ENCODE data around the gene FAM217B. TPM values are rescaled to one million over a fixed set of nuclear protein-coding genes. Genes with fewer than 3 reads are reported as not detected.
"Not testable (repeated sequence)": the region's sequence is repeated elsewhere in the genome, so short reads cannot be mapped to it uniquely, and the experiment has no call there.

FAM217B gene
- total RNA-seq, 1 donor from 2014 or later = 7.7 TPM

DNA sequence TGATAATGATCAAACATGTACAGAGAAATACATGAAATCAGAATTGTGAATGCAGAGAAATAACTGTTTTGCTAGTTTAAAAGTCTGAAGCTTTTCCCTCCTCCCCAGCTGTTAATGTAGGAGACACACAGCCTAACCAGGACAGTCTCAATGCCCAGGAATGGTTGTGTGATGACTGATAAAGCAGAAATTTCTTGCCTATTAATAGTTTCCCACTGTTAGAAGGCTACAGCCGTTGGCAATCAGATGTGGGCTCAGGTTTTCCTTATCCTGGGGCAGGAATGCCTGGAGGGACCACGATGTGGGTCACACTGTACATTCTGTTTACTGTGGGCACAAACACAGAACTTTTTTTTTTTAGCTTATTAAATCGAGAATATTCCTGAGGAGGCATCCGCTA, 2.0 kb upstream of the FAM217B start:
- DNase-seq (ENCODE audit: low spot score) = no peak

- DNase-seq (ENCODE audit: low spot score) = no peak
Observed at GRCh38 chr20:59938696-59939051, 1.5 kb upstream of the FAM217B start.

DNA sequence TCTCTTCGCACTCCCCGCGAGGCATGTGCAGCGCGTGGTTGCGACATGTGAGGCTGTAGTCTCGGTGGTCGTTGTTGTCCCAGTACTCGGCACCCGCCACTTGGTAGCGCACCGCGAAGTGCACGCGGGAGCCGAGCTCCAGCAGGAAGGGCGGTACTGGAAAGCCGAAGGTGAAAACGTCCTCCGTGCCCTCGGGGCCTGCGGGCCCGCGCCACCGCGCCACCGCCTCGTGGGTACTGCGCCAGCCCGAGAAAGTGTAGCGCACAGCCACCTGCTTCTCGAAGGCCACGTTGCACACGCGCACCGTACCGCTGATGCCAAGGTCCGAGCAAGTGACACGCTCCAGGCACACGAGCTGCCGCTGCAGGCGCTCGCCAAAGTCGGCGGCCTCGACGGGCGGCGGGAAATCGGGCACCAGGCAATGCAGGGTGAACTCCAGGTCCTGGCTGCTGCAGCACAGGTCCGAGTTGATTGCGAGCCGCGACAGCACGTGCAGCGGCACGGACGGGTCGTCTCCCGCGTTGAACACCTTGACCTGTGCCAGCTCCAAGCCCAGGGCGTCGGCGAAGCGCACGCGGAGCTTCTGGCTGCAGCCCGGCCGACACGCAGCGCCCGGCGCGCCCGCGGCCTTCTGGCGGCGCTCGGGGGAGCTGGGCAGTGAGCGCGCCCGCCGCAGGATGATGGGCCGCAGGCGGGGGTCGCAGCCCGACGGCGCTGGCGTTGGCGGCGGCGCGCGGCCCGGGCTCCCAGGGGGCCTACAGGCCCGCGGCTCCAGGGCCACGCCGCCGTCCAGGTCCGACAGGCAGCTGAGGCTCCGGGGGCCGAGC, 924 bp upstream of the FAM217B start:
- DNase-seq (ENCODE audit: low spot score) = no peak

- no peak for DNase-seq (ENCODE audit: low spot score)
Observed at GRCh38 chr20:59939879-59940128, 385 bp upstream of the FAM217B start.

GRCh38 chr20:59940956-59941294, 736 bp downstream of the FAM217B start:
- no peak for DNase-seq (ENCODE audit: low spot score)

GRCh38 chr20:59942245-59942644, 2.1 kb downstream of the FAM217B start:
- no peak for DNase-seq (ENCODE audit: low spot score)

DNA sequence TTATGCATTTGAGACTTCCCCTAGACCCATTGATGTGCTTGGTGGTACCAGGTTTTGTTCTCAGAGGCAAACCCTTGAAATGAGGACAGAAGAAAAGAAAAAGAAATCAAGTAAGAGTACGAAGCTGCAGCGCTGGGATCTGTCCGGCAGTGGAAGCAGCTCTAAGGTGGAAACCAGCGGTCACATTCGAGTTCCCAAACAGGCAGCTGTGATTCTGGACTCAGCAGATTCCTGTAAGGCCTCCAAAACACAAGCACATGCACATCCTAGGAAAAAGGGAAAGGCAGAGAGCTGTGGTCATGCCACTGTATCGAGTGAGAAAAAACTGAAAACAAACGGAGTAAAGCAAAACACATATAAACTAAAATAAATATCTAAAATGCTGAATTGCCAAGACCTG, 4.5 kb downstream of the FAM217B start:
- DNase-seq (ENCODE audit: low spot score) = no peak

DNA sequence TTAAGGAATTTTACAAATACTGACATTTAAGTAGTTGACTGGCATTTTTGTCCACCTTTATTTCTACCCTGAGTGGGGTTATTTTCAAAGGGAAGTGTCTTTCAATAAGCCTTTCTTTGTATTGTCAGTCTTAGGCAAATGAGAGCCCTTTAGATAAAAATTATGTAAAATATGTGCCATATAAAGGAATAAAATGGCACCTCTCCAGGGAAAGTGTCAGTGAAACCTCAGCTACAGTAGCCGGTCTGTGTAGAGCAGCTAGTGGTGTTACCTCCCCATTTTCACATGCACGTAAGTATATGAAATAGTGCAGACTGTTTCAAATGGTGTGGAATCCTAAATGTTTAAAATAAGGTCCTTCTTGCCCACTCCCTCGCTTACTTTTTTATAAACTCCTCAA, 5.0 kb downstream of the FAM217B start:
- DNase-seq (ENCODE audit: low spot score) = no peak

DNA sequence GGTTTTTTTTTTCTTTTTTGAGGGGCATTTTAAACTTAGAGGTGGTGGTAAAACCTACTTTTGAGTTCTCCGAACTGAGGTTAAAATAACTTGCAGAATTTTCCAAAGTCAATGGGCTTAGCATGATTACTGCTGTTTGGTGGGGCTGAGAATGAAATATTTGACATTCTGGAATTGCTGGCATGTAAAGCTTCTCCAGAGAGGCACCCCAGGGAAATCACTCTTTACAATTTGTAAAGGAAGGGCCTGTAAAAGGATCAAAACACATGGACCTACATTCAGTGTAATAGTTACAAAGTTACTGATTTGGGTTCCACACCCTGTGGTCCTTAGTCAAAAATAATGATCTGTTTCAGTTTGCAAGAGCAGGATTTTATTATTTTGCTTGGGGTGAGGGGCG, 5.5 kb downstream of the FAM217B start:
- DNase-seq (ENCODE audit: low spot score) = peak; percentile 61

DNA sequence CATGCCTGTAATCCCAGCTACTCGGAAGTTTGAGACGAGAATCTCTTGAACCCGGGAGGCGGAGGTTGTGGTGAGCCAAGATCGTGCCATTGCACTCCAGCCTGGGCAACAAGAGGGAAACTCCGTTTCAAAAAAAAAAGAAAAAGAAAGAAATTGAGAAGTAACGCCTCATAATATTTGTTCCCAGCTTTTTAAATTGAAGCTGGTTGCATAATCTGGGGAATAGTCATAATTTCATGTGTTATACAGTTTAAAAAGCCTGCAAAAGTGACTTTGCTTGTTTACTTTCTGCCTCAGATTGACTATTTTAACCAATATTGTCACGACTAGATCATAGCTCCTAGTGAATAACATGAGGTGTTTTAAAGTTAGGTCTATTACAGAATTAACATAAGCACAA, 7.2 kb downstream of the FAM217B start:
- no peak for DNase-seq (ENCODE audit: low spot score)

DNA sequence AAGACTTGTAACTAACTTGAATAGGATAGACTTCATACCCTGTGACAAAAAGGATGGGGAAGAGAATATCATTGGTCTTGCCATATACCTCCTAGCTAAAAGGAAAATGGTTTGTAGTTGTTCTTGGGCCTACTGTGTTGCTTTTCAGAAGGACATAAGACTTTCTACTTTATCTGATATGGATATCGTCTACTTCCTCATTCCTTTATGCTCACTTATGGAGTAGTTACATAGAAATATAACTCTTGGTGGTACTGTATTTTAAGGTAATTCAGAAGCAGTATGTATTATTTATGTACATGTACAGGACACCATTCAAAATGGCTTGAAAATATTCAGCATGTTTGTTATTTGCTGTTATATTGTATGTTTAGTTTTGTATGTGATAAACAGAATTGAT, 8.0 kb downstream of the FAM217B start:
- no peak for DNase-seq (ENCODE audit: low spot score)

DNA sequence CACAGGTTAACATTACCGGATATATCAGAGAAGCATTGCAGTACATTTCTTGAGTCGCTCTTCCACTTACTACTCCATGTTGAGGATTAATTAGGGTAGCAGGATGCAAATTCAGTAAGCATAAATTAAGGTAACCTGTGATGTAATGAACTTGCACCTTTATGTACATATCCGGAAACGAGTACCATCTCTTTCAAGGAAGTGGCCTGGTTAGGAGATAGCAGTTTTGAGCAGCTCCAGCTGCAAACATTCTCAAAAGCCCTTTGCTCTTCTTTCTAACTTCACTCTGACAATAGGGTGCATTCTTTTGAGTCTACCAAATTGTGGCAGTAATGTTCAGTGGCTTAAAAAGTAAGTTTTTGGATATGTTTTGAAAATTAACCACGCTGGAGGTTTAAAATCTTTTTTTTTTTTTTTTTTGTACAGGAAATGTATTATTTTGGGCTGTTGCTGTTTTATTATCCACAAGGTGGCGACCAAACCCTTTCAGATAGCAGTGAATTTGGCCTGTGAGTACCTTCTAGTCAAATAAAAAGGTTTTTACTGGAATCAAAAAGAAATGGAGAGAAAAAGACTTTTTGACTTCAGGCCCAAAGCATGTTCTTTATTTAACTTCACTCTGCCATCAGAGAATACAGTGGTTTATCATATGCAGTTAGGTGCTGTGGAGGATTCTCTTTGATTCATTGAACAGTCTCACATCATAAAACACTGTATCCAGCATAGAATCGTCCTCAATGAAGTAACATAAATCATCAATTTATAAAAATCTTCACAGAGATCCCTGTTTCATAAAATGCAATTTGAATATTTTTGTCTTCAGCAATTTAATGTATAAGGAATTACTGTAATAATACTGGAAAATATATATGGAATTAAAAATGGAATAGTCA, 8.9 kb downstream of the FAM217B start:
- DNase-seq (ENCODE audit: low spot score) = peak; percentile 69

GRCh38 chr20:59949911-59950310, 9.7 kb downstream of the FAM217B start:
- DNase-seq (ENCODE audit: low spot score) = no peak

DNA sequence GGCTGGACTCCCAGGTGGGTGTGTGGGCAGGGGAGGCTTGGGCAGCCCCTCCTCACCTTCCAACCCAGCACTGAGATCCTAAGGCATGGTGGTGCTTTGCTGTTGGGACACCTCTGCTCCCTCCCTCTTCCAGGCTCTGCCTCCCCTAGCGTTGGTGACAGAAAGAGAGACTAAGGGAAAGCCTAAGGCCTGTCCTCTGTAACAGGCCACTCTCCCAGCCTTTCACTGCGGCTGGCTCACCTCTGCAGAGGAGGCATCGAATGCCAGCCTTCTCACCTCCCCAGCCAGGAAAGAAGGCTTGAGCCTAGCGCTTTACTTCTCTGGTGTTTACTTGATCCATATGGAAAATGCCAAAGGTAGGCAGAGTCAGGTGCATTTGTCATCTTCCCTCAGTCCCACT, 14.5 kb downstream of the FAM217B start:
- no peak for DNase-seq (ENCODE audit: low spot score)

DNA sequence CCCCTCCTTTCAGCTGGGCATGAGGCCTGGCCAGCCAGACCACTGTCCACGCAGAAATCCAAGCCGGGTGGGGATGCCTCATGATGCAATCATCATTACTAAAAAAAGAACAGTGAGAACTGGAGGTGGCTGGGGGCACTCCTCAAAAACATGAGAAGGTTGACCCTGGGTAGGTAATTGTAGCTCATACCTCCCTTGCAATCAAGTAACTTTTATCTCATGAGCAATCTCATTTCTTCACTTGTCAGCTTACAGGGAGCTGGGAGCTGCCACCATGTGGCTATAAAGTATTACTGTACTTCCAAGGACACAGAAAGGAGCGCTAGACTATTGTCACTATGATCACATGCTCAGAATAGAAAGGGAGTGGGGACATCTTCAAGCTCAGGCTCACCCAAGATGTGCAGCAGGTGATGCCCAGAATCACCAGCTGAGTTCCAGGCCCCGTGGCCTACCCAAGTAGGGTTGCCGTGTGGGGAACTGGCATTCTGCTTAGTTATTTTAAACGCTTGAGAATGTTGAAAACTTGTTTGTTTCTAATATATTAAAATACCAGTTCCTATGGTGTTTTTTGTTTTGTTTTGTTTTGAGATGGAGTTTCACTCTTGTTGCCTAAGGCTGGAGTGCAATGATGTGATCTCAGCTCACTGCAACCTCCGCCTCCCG, 15.1 kb downstream of the FAM217B start:
- no peak for DNase-seq (ENCODE audit: low spot score)

DNA sequence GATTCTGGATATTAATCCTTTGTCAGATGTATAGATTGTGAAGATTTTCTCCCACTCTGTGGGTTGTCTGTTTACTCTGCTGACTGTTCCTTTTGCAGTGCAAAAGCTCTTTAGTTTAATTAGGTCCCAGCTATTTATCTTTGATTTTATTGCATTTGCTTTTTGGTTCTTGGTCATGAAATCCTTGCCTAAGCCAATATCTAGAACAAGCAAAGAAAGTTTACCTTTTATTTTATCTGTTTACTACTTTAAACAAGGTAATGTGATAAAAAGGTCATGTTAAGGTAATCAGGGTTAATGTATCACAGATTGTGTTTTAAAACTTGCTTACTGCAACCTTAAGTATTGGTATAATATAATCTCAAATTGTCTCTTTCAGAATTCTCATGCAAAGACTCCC, 17.4 kb downstream of the FAM217B start:
- not testable (repeated sequence) for DNase-seq (ENCODE audit: low spot score)

DNA sequence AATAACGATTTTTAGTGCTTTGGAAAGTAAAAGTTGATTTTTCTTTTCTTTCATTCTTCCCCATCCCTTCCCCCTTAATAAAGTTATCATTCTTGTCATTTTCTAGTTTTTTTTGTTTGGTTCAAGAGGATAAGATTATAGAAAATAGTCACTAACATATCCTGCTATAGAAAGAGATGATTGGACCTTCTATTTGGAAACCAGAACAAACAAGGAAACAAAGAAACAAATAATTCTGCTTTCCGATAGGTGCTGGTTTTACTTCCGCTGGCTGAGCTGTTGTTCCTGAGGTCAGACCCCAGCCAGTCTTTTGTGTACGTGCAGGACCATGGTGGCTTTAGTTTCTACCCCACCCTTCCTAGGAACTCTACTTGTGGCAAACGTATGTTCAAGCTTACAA, 17.9 kb downstream of the FAM217B start, which contains the start of gene CDH26:
Gene CDH26, plus strand, starts transcription at position 301 of the 400 bp plus-strand sequence. CDS start 304 bp downstream, outside the sequence.
- DNase-seq (ENCODE audit: low spot score) = no peak

- no peak for DNase-seq (ENCODE audit: low spot score)
Observed at GRCh38 chr20:59958626-59959025, 18.4 kb downstream of the FAM217B start.

- no peak for DNase-seq (ENCODE audit: low spot score)
Observed at GRCh38 chr20:59961423-59961822, 21.2 kb downstream of the FAM217B start.

- DNase-seq (ENCODE audit: low spot score) = no peak
Observed at GRCh38 chr20:59962155-59962554, 22.0 kb downstream of the FAM217B start.

GRCh38 chr20:59966428-59966827, 26.2 kb downstream of the FAM217B start:
- DNase-seq (ENCODE audit: low spot score) = no peak

DNA sequence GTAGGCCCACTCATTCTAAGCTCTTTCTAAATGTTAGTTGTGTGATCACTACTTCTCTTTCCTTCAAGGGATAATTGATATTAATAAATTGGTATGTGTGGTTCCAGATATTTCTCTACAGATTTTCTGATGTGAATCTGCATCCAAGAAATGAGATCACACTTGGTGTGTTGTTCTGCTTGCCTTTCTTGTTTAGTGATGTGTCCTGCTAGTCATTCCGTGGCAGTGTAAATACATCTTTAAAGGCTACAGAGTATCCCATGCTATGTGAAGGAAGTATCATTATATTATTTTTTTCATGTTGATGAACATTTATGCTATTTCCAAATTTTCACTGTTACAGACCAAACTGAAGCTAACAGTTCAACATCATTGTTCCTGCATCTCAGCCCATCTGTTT, 31.2 kb downstream of the FAM217B start:
- DNase-seq (ENCODE audit: low spot score) = no peak
